Mesothelial cell of epicardium (in vitro differentiated cells): ENCODE results near the gene FAM171A2. TPM values are rescaled to one million over a fixed set of nuclear protein-coding genes. Genes with fewer than 3 reads are reported as not detected.

Source experiments
- DNase-seq, 2 experiments: peaks; one replicate each; pipeline ENCODE4 v3.0.0; 2021; ENCODE audit warnings: low spot score in 2 of 2; ENCODE audit not compliant: unreplicated experiment in 2 of 2
- H3K27ac Mint-ChIP-seq: 2 replicates; pipeline ENCODE4 v1.8.0; 2021; ENCODE audit warnings: mixed read lengths
- H3K27me3 Mint-ChIP-seq: 2 replicates; pipeline ENCODE4 v1.8.0; 2021; ENCODE audit warnings: low read depth, mixed read lengths
- H3K36me3 Mint-ChIP-seq: 2 replicates; pipeline ENCODE4 v1.8.0; 2021; ENCODE audit warnings: mixed read lengths
- H3K4me1 Mint-ChIP-seq: 2 replicates; pipeline ENCODE4 v1.8.0; 2021; ENCODE audit warnings: mixed read lengths
- H3K4me3 Mint-ChIP-seq: 2 replicates; pipeline ENCODE4 v1.8.0; 2021; ENCODE audit warnings: mild to moderate bottlenecking, moderate library complexity, mixed read lengths
- H3K9me3 Mint-ChIP-seq: 2 replicates; pipeline ENCODE4 v1.8.0; 2021; ENCODE audit warnings: mixed read lengths
- CTCF ChIP-seq: fragments of 200-600 bp; sonication (generic); IDR thresholded peaks from one replicate; pipeline ENCODE4 v1.5.0; 2021; ENCODE audit warnings: antibody characterized with exemption; ENCODE audit not compliant: unreplicated experiment
- total RNA-seq: library from RNA; stranded (reverse); gene quantifications from 3 replicates; pipeline ENCODE4 v1.2.1, GENCODE V29; 2021

FAM171A2 gene
- total RNA-seq, 1 donor from 2014 or later = 64.7 TPM

DNA sequence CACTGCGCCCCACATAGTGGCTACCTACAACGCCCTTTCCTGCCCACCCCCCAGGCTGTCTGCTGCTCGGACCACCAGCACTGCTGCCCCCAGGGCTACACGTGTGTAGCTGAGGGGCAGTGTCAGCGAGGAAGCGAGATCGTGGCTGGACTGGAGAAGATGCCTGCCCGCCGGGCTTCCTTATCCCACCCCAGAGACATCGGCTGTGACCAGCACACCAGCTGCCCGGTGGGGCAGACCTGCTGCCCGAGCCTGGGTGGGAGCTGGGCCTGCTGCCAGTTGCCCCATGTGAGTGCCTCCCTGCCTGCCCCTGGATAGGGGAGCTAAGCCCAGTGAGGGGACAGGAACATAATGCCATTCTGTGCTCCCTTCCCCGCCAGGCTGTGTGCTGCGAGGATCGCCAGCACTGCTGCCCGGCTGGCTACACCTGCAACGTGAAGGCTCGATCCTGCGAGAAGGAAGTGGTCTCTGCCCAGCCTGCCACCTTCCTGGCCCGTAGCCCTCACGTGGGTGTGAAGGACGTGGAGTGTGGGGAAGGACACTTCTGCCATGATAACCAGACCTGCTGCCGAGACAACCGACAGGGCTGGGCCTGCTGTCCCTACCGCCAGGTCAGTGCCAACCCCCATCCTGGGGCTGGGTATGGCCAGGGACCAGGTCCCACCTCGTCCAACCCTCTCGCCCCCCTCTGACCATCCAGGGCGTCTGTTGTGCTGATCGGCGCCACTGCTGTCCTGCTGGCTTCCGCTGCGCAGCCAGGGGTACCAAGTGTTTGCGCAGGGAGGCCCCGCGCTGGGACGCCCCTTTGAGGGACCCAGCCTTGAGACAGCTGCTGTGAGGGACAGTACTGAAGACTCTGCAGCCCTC lies 11.5 kb downstream of the FAM171A2 start:
- DNase-seq = no peak
- Mint-ChIP-seq H3K27me3 (no peaks in the 10 kb centered on the region), H3K36me3 (peaks cover 5% of the 10 kb centered on the region), H3K9me3 (no peaks in the 10 kb centered on the region), H3K4me1 (peaks cover 8% of the 10 kb centered on the region), H3K4me3 (peak overlapping the region; percentile 49), H3K27ac (no peak overlapping the region)
- no peak for TF ChIP-seq CTCF

DNA sequence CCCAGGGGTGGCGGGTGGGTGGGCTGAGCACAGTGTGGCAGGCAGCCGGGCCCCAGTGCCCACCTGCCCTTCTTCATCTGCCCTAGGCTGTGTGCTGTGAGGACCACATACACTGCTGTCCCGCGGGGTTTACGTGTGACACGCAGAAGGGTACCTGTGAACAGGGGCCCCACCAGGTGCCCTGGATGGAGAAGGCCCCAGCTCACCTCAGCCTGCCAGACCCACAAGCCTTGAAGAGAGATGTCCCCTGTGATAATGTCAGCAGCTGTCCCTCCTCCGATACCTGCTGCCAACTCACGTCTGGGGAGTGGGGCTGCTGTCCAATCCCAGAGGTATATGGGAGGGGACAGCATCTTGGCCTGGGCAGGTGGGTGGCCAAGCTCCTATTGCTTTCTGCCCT lies 12.2 kb downstream of the FAM171A2 start:
- no peak for DNase-seq
- H3K4me3 Mint-ChIP-seq = no peak overlapping the region
- H3K36me3 Mint-ChIP-seq = peaks cover 5% of the 10 kb centered on the region
- H3K27ac Mint-ChIP-seq = no peak overlapping the region
- no peaks in the 10 kb centered on the region for H3K27me3 Mint-ChIP-seq
- peaks cover 8% of the 10 kb centered on the region for H3K4me1 Mint-ChIP-seq
- TF ChIP-seq CTCF = no peak
- H3K9me3 Mint-ChIP-seq = no peaks in the 10 kb centered on the region

- TF ChIP-seq CTCF = peak; percentile 80
- H3K36me3 Mint-ChIP-seq = peaks cover 5% of the 10 kb centered on the region
- DNase-seq = peak in 1 of 2 experiments; percentile 77
These were observed 12.9 kb downstream of the FAM171A2 start for GRCh38 chr17:44350733-44351226.

DNA sequence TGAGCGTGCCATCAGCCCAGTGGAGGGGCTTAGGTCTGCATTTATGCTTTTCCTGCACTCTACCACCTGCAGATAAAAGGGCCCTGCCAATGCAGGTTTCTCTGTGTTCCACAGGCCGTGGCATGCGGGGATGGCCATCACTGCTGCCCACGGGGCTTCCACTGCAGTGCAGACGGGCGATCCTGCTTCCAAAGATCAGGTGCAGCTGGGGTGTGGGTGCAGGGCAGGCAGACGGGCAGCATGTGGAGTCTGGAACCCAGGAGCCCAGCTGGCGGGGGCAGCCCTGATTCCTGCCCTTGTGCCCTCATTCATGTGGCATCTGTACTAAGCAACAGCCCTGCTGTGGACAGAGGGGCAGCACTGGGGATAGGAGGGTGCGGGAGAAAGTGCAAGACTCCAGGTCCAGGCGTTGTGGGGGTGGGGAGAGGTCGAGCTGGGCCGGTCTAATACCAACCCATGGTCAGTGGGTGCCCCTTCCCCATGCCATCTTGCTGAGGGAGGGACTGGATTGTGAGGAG lies 14.0 kb downstream of the FAM171A2 start:
- Mint-ChIP-seq H3K4me1 (peaks cover 16% of the 10 kb centered on the region), H3K9me3 (no peaks in the 10 kb centered on the region), H3K27me3 (no peaks in the 10 kb centered on the region), H3K4me3 (no peak overlapping the region), H3K36me3 (peaks cover 5% of the 10 kb centered on the region), H3K27ac (no peak overlapping the region)
- no peak for TF ChIP-seq CTCF
- DNase-seq = no peak

More at GRCh38 chr17:44350733-44351226, 12.9 kb downstream of the FAM171A2 start:
- no peaks in the 10 kb centered on the region for H3K9me3 Mint-ChIP-seq
- H3K27me3 Mint-ChIP-seq = no peaks in the 10 kb centered on the region
- peaks cover 13% of the 10 kb centered on the region for H3K4me1 Mint-ChIP-seq
- H3K27ac Mint-ChIP-seq = no peak overlapping the region
- no peak overlapping the region for H3K4me3 Mint-ChIP-seq

- Mint-ChIP-seq H3K36me3 (peaks cover 5% of the 10 kb centered on the region), H3K27ac (no peak overlapping the region), H3K4me1 (peaks cover 16% of the 10 kb centered on the region), H3K9me3 (no peaks in the 10 kb centered on the region), H3K27me3 (no peaks in the 10 kb centered on the region), H3K4me3 (no peak overlapping the region)
- no peak for TF ChIP-seq CTCF
- DNase-seq = no peak
These were observed 14.7 kb downstream of the FAM171A2 start for GRCh38 chr17:44348988-44349364.
